Measurements from ENCODE around the gene AXL.

Gene AXL

GRCh38 chr19:41206926-41207750 is 11.9 kb upstream of the AXL start:
- DNase-seq = no peak

GRCh38 chr19:41214161-41214560 is 4.9 kb upstream of the AXL start:
- DNase-seq = no peak

GRCh38 chr19:41217741-41218140 is 1.3 kb upstream of the AXL start:
- no peak for DNase-seq

GRCh38 chr19:41218249-41218614 is 791 bp upstream of the AXL start:
- no peak for DNase-seq

- DNase-seq = no peak
Measured at GRCh38 chr19:41219924-41220567, 1.0 kb downstream of the AXL start.

GRCh38 chr19:41220811-41221210 is 1.8 kb downstream of the AXL start:
- DNase-seq = peak; percentile 30

- no peak for DNase-seq
Measured at GRCh38 chr19:41221514-41222205, 2.6 kb downstream of the AXL start.

- DNase-seq = no peak
Measured at GRCh38 chr19:41222240-41222639, 3.2 kb downstream of the AXL start.

GRCh38 chr19:41223431-41224234 is 4.6 kb downstream of the AXL start:
- no peak for DNase-seq

- DNase-seq = no peak
Measured at GRCh38 chr19:41224632-41225031, 5.6 kb downstream of the AXL start.

- DNase-seq = peak; percentile 84
Measured at GRCh38 chr19:41225238-41226052, 6.4 kb downstream of the AXL start.

GRCh38 chr19:41226053-41226873 is 7.2 kb downstream of the AXL start:
- peak; percentile 53 for DNase-seq

GRCh38 chr19:41226874-41227390 is 7.9 kb downstream of the AXL start:
- no peak for DNase-seq

GRCh38 chr19:41228486-41228885 is 9.5 kb downstream of the AXL start:
- DNase-seq = no peak

GRCh38 chr19:41229338-41229737 is 10.3 kb downstream of the AXL start:
- DNase-seq = peak; percentile 44

GRCh38 chr19:41230067-41230857 is 11.2 kb downstream of the AXL start:
- no peak for DNase-seq

- DNase-seq = no peak
Measured at GRCh38 chr19:41232686-41233085, 13.7 kb downstream of the AXL start.

GRCh38 chr19:41233748-41234240 is 14.8 kb downstream of the AXL start:
- peak; percentile 91 for DNase-seq

- DNase-seq = no peak
Measured at GRCh38 chr19:41234512-41235168, 15.6 kb downstream of the AXL start.

Data from suppressor macrophage treated with lipopolysaccharide for 4 hours (primary cell).